Measurements from ENCODE around the gene KCNK2.
A peak's percentile ranks its signal among the peaks of the same experiment; 100 is the strongest.

Gene KCNK2, protein sequence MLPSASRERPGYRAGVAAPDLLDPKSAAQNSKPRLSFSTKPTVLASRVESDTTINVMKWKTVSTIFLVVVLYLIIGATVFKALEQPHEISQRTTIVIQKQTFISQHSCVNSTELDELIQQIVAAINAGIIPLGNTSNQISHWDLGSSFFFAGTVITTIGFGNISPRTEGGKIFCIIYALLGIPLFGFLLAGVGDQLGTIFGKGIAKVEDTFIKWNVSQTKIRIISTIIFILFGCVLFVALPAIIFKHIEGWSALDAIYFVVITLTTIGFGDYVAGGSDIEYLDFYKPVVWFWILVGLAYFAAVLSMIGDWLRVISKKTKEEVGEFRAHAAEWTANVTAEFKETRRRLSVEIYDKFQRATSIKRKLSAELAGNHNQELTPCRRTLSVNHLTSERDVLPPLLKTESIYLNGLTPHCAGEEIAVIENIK

GRCh38 chr1:215082532-215083382 is at the start of gene KCNK2:
TSS of gene KCNK2 (plus strand) at chr1:215082737. CDS start at chr1:215083386, 649 bp downstream.
- peak in 1 of 3 donors; percentile 9 for DNase-seq

- DNase-seq: no peak
Observed at GRCh38 chr1:215032911-215033526, 49.5 kb upstream of the KCNK2 start.

GRCh38 chr1:215040190-215040589 is 42.3 kb upstream of the KCNK2 start:
- no peak for DNase-seq

GRCh38 chr1:215043401-215043800 is 39.1 kb upstream of the KCNK2 start:
- no peak for DNase-seq

DNA sequence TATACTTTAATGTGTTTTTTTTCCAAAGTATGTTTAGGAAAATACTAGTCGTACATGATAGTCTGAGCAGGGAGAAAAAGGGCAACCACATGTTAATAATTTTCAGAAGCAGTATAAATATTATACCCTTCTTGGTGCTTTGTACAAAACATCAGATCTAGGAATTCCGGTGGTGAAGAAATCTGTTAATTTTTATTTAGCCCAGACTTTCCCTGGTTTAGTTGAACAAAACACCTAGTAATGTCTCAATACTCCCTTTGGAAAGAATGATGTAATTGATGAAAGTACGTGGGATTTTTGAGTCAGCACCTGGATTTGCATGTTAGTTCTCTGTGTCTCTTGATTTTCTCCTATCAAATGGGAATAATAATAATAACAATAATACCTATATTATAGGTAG is 38.4 kb upstream of the KCNK2 start:
- DNase-seq: no peak

GRCh38 chr1:215045698-215046308 is 36.7 kb upstream of the KCNK2 start:
- no peak for DNase-seq

GRCh38 chr1:215052256-215053015 is 30.1 kb upstream of the KCNK2 start:
- DNase-seq: no peak

- no peak for DNase-seq
Observed at GRCh38 chr1:215054266-215054665, 28.3 kb upstream of the KCNK2 start.

DNA sequence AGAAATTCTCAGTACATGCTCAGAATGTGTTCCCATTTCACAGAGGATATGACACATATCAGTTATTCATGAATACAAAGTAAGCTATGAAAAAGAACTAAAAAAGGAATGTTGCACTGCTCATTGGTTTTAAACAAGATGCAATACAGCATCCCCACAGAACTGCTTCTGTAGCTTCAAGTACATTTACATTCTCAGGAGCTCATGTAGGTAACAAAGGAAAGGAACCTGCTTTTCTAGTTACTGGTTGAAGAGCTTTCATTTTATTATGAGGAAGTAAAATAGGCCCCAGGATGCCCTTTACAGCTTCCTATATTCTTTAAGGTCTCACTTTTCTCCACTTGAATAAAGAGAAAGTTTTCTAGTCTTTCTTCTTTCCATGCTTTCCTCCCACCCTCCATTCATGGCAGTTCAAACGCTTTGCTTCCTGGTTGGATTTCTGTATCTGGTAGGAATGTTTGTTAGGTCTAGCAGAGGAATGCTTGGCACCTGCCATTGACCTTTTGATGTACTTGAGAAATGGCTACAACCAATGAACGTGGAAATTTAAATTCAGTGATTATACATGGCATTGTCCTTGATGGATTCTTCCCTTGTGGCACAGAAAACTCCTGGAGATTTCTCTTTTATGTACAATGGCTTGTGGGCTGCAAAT is 27.1 kb upstream of the KCNK2 start:
- DNase-seq: no peak

- DNase-seq: no peak
Observed at GRCh38 chr1:215056584-215056983, 26.0 kb upstream of the KCNK2 start.

GRCh38 chr1:215059947-215060346 is 22.6 kb upstream of the KCNK2 start:
- no peak for DNase-seq

GRCh38 chr1:215064327-215064726 is 18.2 kb upstream of the KCNK2 start:
- DNase-seq: no peak

- DNase-seq: no peak
Observed at GRCh38 chr1:215071078-215071477, 11.5 kb upstream of the KCNK2 start.

DNA sequence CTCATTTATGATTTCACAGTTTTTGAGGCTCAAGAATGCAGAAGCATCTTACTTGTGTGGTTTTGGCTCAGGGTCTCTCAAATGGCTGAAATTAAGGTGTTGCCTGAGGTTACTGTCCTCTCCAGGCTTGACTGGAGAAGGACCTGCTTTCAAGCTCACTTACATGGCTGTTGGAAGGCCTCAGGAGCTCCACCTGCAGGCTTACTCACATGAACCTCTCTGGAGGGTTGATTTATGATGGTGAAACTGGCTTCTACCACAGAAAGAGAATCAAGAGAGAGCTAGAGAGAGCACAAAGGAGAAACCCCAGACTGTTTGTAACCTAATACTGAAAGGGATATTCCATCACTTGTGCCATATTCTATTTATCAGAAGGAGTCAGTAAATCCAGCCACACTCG is 6.2 kb upstream of the KCNK2 start:
- no peak for DNase-seq

- no peak for DNase-seq
Observed at GRCh38 chr1:215079456-215079855, 3.1 kb upstream of the KCNK2 start.

DNA sequence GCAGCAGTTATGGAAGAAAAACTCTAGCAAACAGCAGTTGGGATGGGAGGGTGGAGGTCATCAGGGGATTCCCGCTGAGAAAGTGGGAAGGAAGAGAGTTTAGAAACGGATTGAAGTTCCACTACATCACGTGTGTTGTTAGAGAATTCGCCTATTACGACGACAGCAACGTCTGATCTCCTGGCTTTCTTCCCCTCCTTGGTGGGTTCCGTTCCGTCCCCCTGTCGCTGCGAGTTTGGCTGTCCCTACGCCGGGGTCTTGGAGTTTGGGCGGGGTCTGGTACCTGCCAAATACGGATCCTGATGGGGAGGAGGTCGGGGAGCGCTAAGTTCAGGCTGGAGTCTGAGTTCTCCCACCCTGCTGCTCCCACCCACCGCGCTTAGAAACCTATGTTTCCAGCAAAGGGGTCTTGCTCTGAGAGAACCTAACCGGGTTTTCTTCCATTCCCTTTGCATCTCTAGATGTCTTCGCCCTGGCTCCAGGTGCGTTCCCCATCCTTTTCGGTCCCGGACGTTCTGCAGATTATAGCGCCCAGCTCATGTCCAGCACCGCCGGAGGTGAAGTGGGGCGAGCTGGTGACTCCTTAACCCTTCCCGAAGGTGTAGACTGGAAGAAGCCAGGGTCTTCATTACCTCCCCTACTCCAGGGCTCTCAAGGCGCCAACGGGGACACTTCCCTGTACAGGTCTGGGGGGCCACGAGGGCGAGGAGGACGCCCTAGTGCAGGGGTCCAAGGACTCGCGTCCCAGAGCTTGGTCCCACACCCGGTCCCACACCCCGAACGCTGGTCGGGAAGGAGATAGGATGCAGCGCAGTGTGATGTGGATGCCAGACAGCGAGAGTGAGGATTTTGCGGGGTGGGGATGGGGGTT is 641 bp upstream of the KCNK2 start:
- DNase-seq: peak in 1 of 3 donors; percentile 2

GRCh38 chr1:215083383-215083961 is 935 bp downstream of the KCNK2 start:
- no peak for DNase-seq

DNA sequence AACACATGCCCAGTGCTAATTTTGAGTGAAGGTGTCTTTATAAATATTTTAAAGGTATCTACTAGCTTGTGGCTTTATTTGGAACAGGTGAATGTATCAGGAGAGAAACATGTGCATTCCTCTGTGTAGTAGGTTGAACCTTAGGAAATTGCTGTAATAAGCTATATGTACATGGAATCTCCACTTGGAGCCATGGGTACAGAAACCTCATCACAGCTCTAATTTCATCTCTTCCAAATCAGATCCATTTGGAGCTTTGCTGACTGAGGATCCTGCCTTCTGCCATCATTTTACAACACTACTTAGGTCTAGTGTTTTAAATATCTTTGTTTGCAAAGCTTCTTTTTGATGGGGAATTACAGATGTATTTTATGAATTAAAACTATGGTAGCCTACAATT is 2.1 kb downstream of the KCNK2 start:
- DNase-seq: no peak

DNA sequence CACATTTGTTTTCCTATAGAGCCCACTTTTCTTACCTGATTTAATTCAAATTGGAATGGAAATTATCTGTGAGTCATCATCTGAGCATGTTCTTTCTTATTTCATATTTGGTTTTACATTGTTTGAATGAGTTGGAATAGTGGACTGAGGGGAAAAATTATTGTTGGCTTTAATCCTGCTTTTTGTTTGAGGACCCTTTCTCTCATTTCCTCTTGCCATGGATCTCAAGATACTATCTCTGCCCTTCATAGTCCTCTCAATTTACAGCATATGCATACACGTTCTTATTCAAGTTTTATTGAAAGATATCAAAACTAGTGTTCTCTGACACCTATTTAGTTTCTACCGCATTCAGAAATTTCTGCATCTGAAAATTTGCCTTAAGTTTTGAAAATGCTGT is 5.1 kb downstream of the KCNK2 start:
- DNase-seq: no peak

DNA sequence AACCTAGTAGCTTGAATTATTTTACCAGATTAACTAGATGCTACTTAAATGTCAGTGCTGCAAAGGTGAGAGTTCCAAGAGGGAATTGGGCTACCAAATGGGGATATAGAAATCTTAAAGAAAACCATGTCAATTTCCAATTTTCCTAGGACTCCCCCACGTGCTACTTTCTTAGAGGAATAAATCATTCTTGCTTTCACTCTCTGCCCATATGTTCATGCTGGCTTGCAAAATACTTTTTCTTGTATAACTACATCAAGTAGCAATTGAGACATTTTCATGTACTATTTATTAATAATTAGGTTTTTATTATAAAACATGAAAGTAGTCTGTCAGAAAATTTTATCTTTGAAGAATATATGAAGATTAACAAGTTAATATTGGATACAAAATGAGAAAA is 11.8 kb downstream of the KCNK2 start:
- no peak for DNase-seq

All from suppressor macrophage treated with lipopolysaccharide for 1 hour (primary cell).